ENCODE results near the gene PAPPA.

Gene PAPPA

GRCh38 chr9:116163293-116164055 lies 9.9 kb downstream of the PAPPA start:
- DNase-seq (ENCODE audit: low read depth), result no peak
- no peak overlapping the region for H3K4me3 ChIP-seq (ENCODE audit: control insufficient read depth, low read depth, low read length)
- TF ChIP-seq, protein P1, sequence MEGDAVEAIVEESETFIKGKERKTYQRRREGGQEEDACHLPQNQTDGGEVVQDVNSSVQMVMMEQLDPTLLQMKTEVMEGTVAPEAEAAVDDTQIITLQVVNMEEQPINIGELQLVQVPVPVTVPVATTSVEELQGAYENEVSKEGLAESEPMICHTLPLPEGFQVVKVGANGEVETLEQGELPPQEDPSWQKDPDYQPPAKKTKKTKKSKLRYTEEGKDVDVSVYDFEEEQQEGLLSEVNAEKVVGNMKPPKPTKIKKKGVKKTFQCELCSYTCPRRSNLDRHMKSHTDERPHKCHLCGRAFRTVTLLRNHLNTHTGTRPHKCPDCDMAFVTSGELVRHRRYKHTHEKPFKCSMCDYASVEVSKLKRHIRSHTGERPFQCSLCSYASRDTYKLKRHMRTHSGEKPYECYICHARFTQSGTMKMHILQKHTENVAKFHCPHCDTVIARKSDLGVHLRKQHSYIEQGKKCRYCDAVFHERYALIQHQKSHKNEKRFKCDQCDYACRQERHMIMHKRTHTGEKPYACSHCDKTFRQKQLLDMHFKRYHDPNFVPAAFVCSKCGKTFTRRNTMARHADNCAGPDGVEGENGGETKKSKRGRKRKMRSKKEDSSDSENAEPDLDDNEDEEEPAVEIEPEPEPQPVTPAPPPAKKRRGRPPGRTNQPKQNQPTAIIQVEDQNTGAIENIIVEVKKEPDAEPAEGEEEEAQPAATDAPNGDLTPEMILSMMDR (IDR thresholded peaks at IDR 0.05; ENCODE audit: control insufficient read depth, insufficient read depth, low read depth, low read length, missing control alignments), result peak; percentile 57

DNA sequence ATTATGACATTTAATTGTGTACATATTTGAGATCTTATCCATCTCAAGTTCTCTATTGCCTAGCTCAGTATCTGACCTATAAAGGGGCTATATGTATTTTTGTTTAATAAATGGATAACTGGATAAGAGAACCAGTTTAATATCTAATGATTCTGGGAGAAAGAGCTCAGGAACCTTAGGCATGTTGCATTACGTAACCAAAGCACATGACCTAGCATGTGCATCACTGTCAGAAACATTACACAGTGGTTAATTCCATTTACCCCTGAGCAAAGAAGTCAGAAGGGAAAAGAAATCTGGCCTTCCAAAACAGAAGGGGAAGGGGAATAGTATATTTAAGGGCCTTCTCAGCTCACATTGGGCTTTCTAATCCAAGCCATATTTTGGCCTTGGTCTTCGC lies 12.3 kb downstream of the PAPPA start:
- no peak for DNase-seq (ENCODE audit: low read depth)
- no peak overlapping the region for H3K4me3 ChIP-seq (ENCODE audit: control insufficient read depth, low read depth, low read length)
- TF ChIP-seq, protein P1 (IDR thresholded peaks at IDR 0.05; ENCODE audit: control insufficient read depth, insufficient read depth, low read depth, low read length, missing control alignments), result no peak

- no peak for DNase-seq (ENCODE audit: low read depth)
- TF ChIP-seq, protein P1 (IDR thresholded peaks at IDR 0.05; ENCODE audit: control insufficient read depth, insufficient read depth, low read depth, low read length, missing control alignments), result peak; percentile 24
- no peak overlapping the region for H3K4me3 ChIP-seq (ENCODE audit: control insufficient read depth, low read depth, low read length)
Observed at GRCh38 chr9:116166713-116167112, 13.1 kb downstream of the PAPPA start.

- H3K4me3 ChIP-seq (ENCODE audit: control insufficient read depth, low read depth, low read length), result no peak overlapping the region
- TF ChIP-seq, protein P1 (IDR thresholded peaks at IDR 0.05; ENCODE audit: control insufficient read depth, insufficient read depth, low read depth, low read length, missing control alignments), result no peak
- DNase-seq (ENCODE audit: low read depth), result no peak
Observed at GRCh38 chr9:116168231-116168630, 14.6 kb downstream of the PAPPA start.

DNA sequence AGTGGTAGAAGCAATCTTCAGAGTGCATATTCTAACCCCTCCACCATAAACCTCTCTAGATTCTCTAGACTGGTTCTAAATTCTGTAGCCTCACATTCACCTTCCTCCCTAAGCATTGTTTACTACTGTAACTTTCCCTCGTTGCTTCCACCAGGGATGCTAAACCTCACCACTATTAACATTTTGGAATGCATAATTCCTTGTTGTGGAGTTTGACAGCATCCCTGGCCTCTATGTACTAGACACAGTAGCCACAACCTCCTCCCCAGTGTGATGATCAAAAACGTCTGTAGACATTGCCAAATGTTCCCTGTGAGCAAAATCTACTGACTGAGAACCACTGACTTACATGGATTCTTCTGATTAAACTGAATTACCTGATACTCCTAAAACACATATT lies 18.6 kb downstream of the PAPPA start:
- TF ChIP-seq, protein P1 (IDR thresholded peaks at IDR 0.05; ENCODE audit: control insufficient read depth, insufficient read depth, low read depth, low read length, missing control alignments), result no peak
- H3K4me3 ChIP-seq (ENCODE audit: control insufficient read depth, low read depth, low read length), result no peak overlapping the region
- DNase-seq (ENCODE audit: low read depth), result no peak

GRCh38 chr9:116174347-116174746 lies 20.8 kb downstream of the PAPPA start:
- no peak for DNase-seq (ENCODE audit: low read depth)
- no peak overlapping the region for H3K4me3 ChIP-seq (ENCODE audit: control insufficient read depth, low read depth, low read length)
- TF ChIP-seq, protein P1 (IDR thresholded peaks at IDR 0.05; ENCODE audit: control insufficient read depth, insufficient read depth, low read depth, low read length, missing control alignments), result no peak
